Measurements from ENCODE around the gene TACR2.
A peak's percentile ranks its signal among the peaks of the same experiment; 100 is the strongest.

TACR2 gene

DNA sequence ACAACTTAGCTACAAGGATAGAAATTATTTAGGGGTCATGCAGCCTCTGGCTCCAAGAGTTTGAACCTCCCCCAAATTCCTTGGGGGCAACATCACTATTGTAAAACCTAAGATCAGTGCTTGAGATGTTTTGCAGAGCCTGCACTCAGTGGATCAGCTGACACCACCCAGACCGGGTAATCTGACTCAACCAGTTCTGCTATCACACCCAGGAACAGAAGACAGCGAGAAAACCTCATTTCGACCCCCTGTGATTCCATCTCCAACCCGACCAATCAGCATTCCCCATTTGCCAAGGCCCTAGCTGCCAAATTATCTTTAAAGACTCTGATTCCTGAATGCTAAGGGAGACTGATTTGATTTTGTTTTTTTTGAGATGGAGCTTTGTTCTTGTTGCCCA lies 5.2 kb downstream of the TACR2 start:
- TF ChIP-seq, protein P1, sequence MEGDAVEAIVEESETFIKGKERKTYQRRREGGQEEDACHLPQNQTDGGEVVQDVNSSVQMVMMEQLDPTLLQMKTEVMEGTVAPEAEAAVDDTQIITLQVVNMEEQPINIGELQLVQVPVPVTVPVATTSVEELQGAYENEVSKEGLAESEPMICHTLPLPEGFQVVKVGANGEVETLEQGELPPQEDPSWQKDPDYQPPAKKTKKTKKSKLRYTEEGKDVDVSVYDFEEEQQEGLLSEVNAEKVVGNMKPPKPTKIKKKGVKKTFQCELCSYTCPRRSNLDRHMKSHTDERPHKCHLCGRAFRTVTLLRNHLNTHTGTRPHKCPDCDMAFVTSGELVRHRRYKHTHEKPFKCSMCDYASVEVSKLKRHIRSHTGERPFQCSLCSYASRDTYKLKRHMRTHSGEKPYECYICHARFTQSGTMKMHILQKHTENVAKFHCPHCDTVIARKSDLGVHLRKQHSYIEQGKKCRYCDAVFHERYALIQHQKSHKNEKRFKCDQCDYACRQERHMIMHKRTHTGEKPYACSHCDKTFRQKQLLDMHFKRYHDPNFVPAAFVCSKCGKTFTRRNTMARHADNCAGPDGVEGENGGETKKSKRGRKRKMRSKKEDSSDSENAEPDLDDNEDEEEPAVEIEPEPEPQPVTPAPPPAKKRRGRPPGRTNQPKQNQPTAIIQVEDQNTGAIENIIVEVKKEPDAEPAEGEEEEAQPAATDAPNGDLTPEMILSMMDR (IDR thresholded peaks at IDR 0.05; ENCODE audit: low read depth, low read length): no peak
- TF ChIP-seq MYC (IDR thresholded peaks at IDR 0.05; ENCODE audit: low read depth, low read length) (no peak), POLR2A (IDR thresholded peaks at IDR 0.05; ENCODE audit: extremely low read depth, insufficient read length) (no peak)
- TF ChIP-seq, protein P2, sequence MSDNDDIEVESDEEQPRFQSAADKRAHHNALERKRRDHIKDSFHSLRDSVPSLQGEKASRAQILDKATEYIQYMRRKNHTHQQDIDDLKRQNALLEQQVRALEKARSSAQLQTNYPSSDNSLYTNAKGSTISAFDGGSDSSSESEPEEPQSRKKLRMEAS (IDR thresholded peaks at IDR 0.05; ENCODE audit: low read depth, low read length): no peak
- DNase-seq (ENCODE audit: low read depth): no peak
- no peak overlapping the region for H3K4me3 ChIP-seq (ENCODE audit: low read depth, low read length)

DNA sequence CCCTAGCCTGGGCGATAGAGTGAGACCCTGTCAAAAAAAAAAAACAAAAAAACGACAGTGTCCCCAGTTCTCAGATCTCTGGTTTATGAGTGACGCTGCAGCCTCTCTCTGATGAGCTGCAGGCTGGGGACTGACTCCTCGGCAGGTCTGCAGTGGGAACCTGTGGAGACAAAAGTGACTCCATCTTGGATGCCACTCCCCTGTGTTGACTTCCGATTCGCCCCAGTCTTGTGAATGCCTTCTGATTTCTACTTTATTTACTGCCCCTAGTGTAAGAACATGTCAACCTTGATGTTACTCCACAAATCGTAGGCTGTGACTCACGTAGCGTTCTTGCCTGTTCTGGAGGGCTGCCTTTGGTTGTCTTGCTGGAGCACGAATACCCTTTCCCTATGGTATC lies 6.2 kb downstream of the TACR2 start:
- no peak for DNase-seq (ENCODE audit: low read depth)
- no peak for TF ChIP-seq MYC (IDR thresholded peaks at IDR 0.05; ENCODE audit: low read depth, low read length)
- TF ChIP-seq, protein P2 (IDR thresholded peaks at IDR 0.05; ENCODE audit: low read depth, low read length): no peak
- no peak for TF ChIP-seq POLR2A (IDR thresholded peaks at IDR 0.05; ENCODE audit: extremely low read depth, insufficient read length)
- TF ChIP-seq, protein P1 (IDR thresholded peaks at IDR 0.05; ENCODE audit: low read depth, low read length): no peak

DNA sequence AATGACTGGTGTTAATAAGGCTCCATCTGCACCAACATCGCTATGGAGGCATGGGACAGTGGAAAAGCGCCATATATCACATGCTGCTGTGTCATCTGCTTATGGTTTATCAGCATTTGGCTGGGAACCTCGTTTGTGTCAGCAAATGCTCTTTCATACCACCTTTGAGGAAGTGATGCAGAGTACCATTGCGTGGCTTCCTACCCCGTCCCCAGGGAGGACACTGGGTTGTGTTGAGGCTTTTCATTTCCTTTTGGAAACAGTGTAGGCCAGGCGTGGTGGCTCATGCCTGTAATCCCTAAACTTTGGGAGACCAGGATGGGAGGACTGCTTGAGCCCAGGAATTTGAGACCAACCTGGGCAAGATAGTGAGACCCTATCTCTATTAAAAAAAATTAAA lies 6.8 kb downstream of the TACR2 start:
- peak; percentile 90 for DNase-seq (ENCODE audit: low read depth)
- no peak overlapping the region for H3K4me3 ChIP-seq (ENCODE audit: low read depth, low read length)
- TF ChIP-seq POLR2A (IDR thresholded peaks at IDR 0.05; ENCODE audit: extremely low read depth, insufficient read length): no peak
- TF ChIP-seq, protein P1 (IDR thresholded peaks at IDR 0.05; ENCODE audit: low read depth, low read length): no peak
- TF ChIP-seq MYC (IDR thresholded peaks at IDR 0.05; ENCODE audit: low read depth, low read length): peak; percentile 29; the same call in 1 of the 2 replicates
- TF ChIP-seq, protein P2 (IDR thresholded peaks at IDR 0.05; ENCODE audit: low read depth, low read length): peak; percentile 76

More for the DNA sequence above, 6.2 kb downstream of the TACR2 start:
- H3K4me3 ChIP-seq (ENCODE audit: low read depth, low read length): no peak overlapping the region

DNA sequence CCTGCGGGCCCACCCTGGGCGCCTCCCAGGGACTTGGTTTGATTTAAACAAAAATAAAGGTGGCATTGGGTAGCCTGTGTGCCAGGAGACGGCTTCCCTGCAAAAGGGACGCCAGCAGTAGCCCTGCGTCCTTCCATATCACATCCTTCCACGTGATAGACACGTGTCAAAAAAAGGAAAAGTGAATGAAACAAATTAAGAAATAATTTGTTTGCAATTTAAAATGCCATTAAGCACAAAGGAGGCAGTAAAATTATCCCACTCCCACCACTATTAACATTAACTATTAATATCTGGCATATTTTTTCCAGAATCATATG lies 7.6 kb downstream of the TACR2 start:
- no peak for DNase-seq (ENCODE audit: low read depth)
- TF ChIP-seq, protein P1 (IDR thresholded peaks at IDR 0.05; ENCODE audit: low read depth, low read length): no peak
- TF ChIP-seq, protein P2 (IDR thresholded peaks at IDR 0.05; ENCODE audit: low read depth, low read length): no peak
- no peak for TF ChIP-seq MYC (IDR thresholded peaks at IDR 0.05; ENCODE audit: low read depth, low read length)
- no peak for TF ChIP-seq POLR2A (IDR thresholded peaks at IDR 0.05; ENCODE audit: extremely low read depth, insufficient read length)
- H3K4me3 ChIP-seq (ENCODE audit: low read depth, low read length): no peak overlapping the region

DNA sequence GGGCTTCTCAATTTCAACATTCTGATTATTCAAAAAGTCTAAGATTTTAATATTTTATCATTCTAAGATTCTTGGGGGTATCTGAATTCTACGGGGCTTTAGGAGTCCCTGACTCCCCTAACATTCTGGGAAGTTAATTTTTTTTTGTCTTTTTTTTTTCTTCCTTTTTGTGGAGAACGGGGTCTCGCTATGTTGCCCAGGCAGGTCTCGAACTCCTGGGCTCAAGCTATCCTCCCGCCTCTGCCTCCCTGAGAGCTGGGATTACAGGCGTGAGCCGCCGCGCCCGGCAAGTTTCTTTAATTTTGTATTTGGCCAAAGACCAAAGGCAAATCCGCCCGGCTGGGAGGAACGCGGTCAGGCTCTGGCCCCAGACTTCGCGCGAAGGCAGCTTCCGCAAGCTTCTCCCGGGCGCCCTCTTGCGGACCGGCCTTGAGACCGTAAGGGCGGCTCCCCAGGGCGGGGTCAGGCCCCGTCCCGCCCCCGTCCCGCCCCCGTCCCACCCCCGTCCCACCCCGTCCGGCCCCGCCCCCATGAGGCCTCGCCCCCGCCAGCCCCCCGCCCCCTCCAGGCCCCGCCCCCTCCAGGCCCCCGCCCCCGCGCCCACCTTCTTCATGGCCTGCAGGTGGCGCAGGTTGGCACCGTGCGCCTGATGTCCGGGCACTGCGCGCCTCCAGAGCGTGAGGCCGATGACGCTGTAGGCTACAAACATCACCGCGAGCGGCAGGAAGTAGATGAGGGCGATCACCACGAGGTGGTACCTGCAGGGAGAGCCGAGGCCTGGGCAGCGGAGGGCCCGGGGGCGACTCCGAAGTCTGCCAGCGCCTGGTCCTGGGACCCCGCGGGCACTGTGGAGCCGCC lies 8.2 kb downstream of the TACR2 start:
- TF ChIP-seq, protein P1 (IDR thresholded peaks at IDR 0.05; ENCODE audit: low read depth, low read length): peak; percentile 59
- TF ChIP-seq, protein P2 (IDR thresholded peaks at IDR 0.05; ENCODE audit: low read depth, low read length): peak; percentile 78
- no peak for TF ChIP-seq POLR2A (IDR thresholded peaks at IDR 0.05; ENCODE audit: extremely low read depth, insufficient read length)
- peak; percentile 60 for TF ChIP-seq MYC (IDR thresholded peaks at IDR 0.05; ENCODE audit: low read depth, low read length)
- H3K4me3 ChIP-seq (ENCODE audit: low read depth, low read length): no peak overlapping the region
- DNase-seq (ENCODE audit: low read depth): peak; percentile 93

Data from NB4 (cell line).